Measurements from ENCODE around the gene GEMIN4. TPM values are rescaled to one million over a fixed set of nuclear protein-coding genes. Genes with fewer than 3 reads are reported as not detected.

GEMIN4 gene
- total and polyA plus RNA-seq, 4 donors: 2.8 to 7.0 (median 5.9) TPM

GRCh38 chr17:708132-708531 is 43.9 kb downstream of the GEMIN4 start:
- no peak overlapping the region for H3K27ac ChIP-seq (ENCODE audit: low read depth in 1 of 2, low read length in 2 of 2)
- no peaks in the 10 kb centered on the region for H3K27me3 ChIP-seq (ENCODE audit: control insufficient read depth in 4 of 4, insufficient read depth in 4 of 4, low read length in 3 of 4)
- WGBS: 63% methylated on average over 5 of the region's 5 CpGs
- no peaks in the 10 kb centered on the region for H3K9me3 ChIP-seq (ENCODE audit: control insufficient read depth in 4 of 4, low read length in 3 of 4)
- H3K4me3 ChIP-seq (ENCODE audit: low read depth in 1 of 3, low read length in 3 of 3): no peak overlapping the region
- no peak for DNase-seq (ENCODE audit: low spot score)
- H3K36me3 ChIP-seq (ENCODE audit: control insufficient read depth in 4 of 4, insufficient read depth in 3 of 4, low read depth in 1 of 4, low read length in 3 of 4): peaks cover 5 to 26% (median 17%) of the 10 kb centered on the region in 4 donors
- TF ChIP-seq FOXA1 (IDR thresholded peaks at IDR 0.05): no peak
- no peak for TF ChIP-seq JUND (IDR thresholded peaks at IDR 0.05)
- peaks cover 0 to 5% (median 3%) of the 10 kb centered on the region in 4 donors for H3K4me1 ChIP-seq (ENCODE audit: control insufficient read depth in 4 of 4, insufficient read depth in 4 of 4, low read length in 3 of 4)
- H3K9ac ChIP-seq (ENCODE audit: low read depth in 1 of 2, low read length in 2 of 2): no peak overlapping the region

- no peak overlapping the region for H3K27ac ChIP-seq (ENCODE audit: low read depth in 1 of 2, low read length in 2 of 2)
- no peak overlapping the region for H3K9ac ChIP-seq (ENCODE audit: low read depth in 1 of 2, low read length in 2 of 2)
Observed at GRCh38 chr17:705863-706262, 46.2 kb downstream of the GEMIN4 start.

GRCh38 chr17:705011-705410 is 47.1 kb downstream of the GEMIN4 start:
- H3K36me3 ChIP-seq (ENCODE audit: control insufficient read depth in 4 of 4, insufficient read depth in 3 of 4, low read depth in 1 of 4, low read length in 3 of 4): peaks cover 7 to 26% (median 16%) of the 10 kb centered on the region in 4 donors
- H3K4me1 ChIP-seq (ENCODE audit: control insufficient read depth in 4 of 4, insufficient read depth in 4 of 4, low read length in 3 of 4): peaks cover 0 to 2% (median 0%) of the 10 kb centered on the region in 4 donors
- H3K9me3 ChIP-seq (ENCODE audit: control insufficient read depth in 4 of 4, low read length in 3 of 4): no peaks in the 10 kb centered on the region
- 94% methylated on average over 1 of the region's 1 CpG for WGBS
- no peak overlapping the region for H3K4me3 ChIP-seq (ENCODE audit: low read depth in 1 of 3, low read length in 3 of 3)
- H3K27me3 ChIP-seq (ENCODE audit: control insufficient read depth in 4 of 4, insufficient read depth in 4 of 4, low read length in 3 of 4): no peaks in the 10 kb centered on the region
- no peak for DNase-seq (ENCODE audit: low spot score)
- no peak for TF ChIP-seq JUND (IDR thresholded peaks at IDR 0.05)
- TF ChIP-seq HNF4G (IDR thresholded peaks at IDR 0.05): no peak
- no peak for TF ChIP-seq EGR1 (IDR thresholded peaks at IDR 0.05; ENCODE audit: low read depth in 2 of 2)
- TF ChIP-seq RAD21 (IDR thresholded peaks at IDR 0.05): no peak
- TF ChIP-seq MAX (IDR thresholded peaks at IDR 0.05): no peak
- no peak for TF ChIP-seq TAF1 (conservative IDR thresholded peaks at IDR 0.05)
- no peak for TF ChIP-seq NR2F2 (IDR thresholded peaks at IDR 0.05)
- no peak for TF ChIP-seq FOXA1 (IDR thresholded peaks at IDR 0.05)
- no peak for TF ChIP-seq ATF3 (IDR thresholded peaks at IDR 0.05)
- no peak for TF ChIP-seq YY1 (IDR thresholded peaks at IDR 0.05)
- no peak for TF ChIP-seq ZBTB33 (IDR thresholded peaks at IDR 0.05)
- no peak for TF ChIP-seq SP1 (IDR thresholded peaks at IDR 0.05)
- H3K27ac ChIP-seq (ENCODE audit: low read depth in 1 of 2, low read length in 2 of 2): no peak overlapping the region
- H3K9ac ChIP-seq (ENCODE audit: low read depth in 1 of 2, low read length in 2 of 2): no peak overlapping the region

More at GRCh38 chr17:705863-706262, 46.2 kb downstream of the GEMIN4 start:
- TF ChIP-seq NR2F2 (IDR thresholded peaks at IDR 0.05): peak; percentile 29
- TF ChIP-seq SP1 (IDR thresholded peaks at IDR 0.05): no peak
- no peak for TF ChIP-seq JUND (IDR thresholded peaks at IDR 0.05)
- no peak for TF ChIP-seq ATF3 (IDR thresholded peaks at IDR 0.05)
- no peak for TF ChIP-seq TAF1 (conservative IDR thresholded peaks at IDR 0.05)
- no peak for TF ChIP-seq REST (IDR thresholded peaks at IDR 0.05)
- no peak for TF ChIP-seq FOXA1 (IDR thresholded peaks at IDR 0.05)
- TF ChIP-seq YY1 (IDR thresholded peaks at IDR 0.05): no peak
- 75% methylated on average over 6 of the region's 6 CpGs for WGBS
- Histone ChIP-seq H3K27me3 (ENCODE audit: control insufficient read depth in 4 of 4, insufficient read depth in 4 of 4, low read length in 3 of 4) (no peaks in the 10 kb centered on the region), H3K4me1 (ENCODE audit: control insufficient read depth in 4 of 4, insufficient read depth in 4 of 4, low read length in 3 of 4) (no peaks in the 10 kb centered on the region), H3K36me3 (ENCODE audit: control insufficient read depth in 4 of 4, insufficient read depth in 3 of 4, low read depth in 1 of 4, low read length in 3 of 4) (peaks cover 7 to 26% (median 18%) of the 10 kb centered on the region in 4 donors), H3K9me3 (ENCODE audit: control insufficient read depth in 4 of 4, low read length in 3 of 4) (no peaks in the 10 kb centered on the region), H3K4me3 (ENCODE audit: low read depth in 1 of 3, low read length in 3 of 3) (no peak overlapping the region)
- DNase-seq (ENCODE audit: low spot score): no peak
